ENCODE measurements around the gene OR2C1.

OR2C1 gene

DNA sequence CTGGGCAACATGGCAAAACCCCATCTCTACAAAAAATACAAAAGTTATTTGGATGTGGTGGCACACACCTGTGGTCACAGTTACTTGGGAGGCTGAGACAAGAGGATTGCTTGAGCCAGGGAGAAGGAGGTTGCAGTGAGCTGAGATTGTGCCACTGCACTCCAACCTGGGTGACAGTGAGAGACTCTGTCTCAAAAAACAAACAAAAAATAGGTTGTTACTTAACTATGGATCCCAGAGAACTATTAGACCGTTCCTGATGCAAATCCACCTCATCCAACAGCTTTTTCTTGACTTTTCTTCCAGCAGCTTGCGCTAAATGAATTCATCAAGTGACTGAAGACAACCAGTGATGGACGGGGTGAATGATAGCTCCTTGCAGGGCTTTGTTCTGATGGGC is at the start of gene OR2C1:
OR2C1 (plus strand) TSS at position 301 of the 400 bp plus-strand sequence; CDS start at position 353, 52 bp downstream.
- peaks cover 3% of the 10 kb centered on the region; the same call in 1 of the 2 replicates for H3K27me3 ChIP-seq (ENCODE audit: low read depth)
- H3K4me3 ChIP-seq = no peak within 1 kb of the TSS
- no peaks in the 10 kb centered on the region for H3K4me1 ChIP-seq
- DNase-seq (ENCODE audit: low spot score in 2 of 2) = no peak
- no peaks in the 10 kb centered on the region for H3K36me3 ChIP-seq (replicated peaks)
- in situ Hi-C loops (cut with MboI; ENCODE audit: low sequenced_read_pairs) = no loop called here
- H3K9me3 ChIP-seq = no peaks in the 10 kb centered on the region

DNA sequence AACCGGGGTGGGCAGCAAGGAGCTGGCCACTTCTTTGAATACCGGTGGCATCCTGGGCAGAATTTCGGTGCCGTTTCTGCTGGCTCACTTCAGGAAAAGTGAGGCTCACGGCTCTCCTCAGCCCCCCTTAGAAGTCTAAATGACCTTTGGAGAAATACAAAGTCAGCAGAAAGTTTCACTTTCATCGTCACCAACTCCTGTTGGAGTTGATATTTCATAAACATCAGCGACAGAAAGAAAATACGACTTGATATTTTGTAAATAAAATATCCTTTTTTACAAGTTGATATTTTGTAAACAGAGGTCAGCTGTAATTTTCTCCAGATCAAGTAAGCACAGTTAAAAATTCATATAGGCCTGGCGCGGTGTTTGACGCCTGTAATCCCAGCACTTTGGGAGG is 49.6 kb upstream of the OR2C1 start:
- Histone ChIP-seq H3K27me3 (ENCODE audit: low read depth) (no peaks in the 10 kb centered on the region), H3K4me3 (peak overlapping the region; percentile 62), H3K4me1 (peaks cover 12% of the 10 kb centered on the region), H3K9me3 (peaks cover 17% of the 10 kb centered on the region), H3K36me3 (replicated peaks) (peaks cover 10% of the 10 kb centered on the region)
- DNase-seq (ENCODE audit: low spot score in 2 of 2) = no peak
- in situ Hi-C loops (cut with MboI; ENCODE audit: low sequenced_read_pairs) = no loop called here

DNA sequence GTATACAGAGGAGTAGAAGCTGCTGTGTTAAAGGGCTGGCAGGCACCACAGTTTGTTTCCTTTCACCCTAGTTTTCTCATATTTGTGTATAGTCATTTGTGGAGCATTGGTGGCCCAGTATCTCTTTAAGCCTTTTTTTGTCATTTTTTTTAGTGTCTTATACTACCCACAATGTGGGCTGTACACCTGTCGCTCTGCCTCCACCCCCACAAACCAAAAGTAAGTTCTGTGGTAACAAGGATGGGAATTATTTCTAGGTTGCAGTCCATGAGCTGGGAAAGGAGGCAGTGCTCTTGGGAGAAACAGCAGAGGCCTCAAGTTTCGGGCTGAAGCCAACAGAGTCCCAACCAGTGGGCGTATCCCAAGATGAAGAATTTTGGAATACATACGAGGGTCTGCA is 44.2 kb upstream of the OR2C1 start:
- no peaks in the 10 kb centered on the region for H3K27me3 ChIP-seq (ENCODE audit: low read depth)
- in situ Hi-C loops (cut with MboI; ENCODE audit: low sequenced_read_pairs) = no loop called here
- H3K4me1 ChIP-seq = no peaks in the 10 kb centered on the region
- peaks cover 12% of the 10 kb centered on the region for H3K36me3 ChIP-seq (replicated peaks)
- no peak overlapping the region for H3K4me3 ChIP-seq
- no peak for DNase-seq (ENCODE audit: low spot score in 2 of 2)
- H3K9me3 ChIP-seq = peaks cover 3% of the 10 kb centered on the region

DNA sequence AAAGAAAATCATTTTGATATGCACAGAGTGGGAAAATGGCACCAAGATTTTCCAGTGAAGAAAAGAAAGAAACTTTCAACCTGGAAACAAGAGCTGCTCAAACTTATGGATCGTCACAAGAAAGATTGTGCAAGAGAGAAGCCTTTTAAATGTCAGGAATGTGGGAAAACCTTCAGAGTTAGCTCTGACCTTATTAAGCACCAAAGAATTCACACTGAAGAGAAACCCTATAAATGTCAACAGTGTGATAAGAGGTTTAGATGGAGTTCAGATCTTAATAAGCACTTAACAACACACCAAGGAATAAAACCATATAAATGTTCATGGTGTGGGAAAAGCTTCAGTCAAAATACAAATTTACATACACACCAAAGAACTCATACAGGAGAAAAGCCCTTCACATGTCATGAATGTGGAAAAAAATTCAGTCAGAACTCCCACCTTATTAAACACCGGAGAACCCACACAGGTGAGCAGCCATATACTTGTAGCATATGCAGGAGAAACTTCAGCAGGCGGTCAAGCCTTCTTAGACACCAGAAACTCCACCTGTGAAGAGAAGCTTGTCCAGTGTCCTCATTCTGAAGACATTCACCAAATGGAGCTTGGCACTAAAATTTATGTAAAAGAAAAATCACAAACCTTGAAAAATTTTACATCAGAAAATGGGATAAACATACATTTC is 38.2 kb upstream of the OR2C1 start:
- Histone ChIP-seq H3K4me1 (no peaks in the 10 kb centered on the region), H3K36me3 (replicated peaks) (peaks cover 20% of the 10 kb centered on the region), H3K4me3 (no peak overlapping the region), H3K27me3 (ENCODE audit: low read depth) (no peaks in the 10 kb centered on the region), H3K9me3 (peaks cover 25% of the 10 kb centered on the region)
- DNase-seq (ENCODE audit: low spot score in 2 of 2) = no peak
- in situ Hi-C loops (cut with MboI; ENCODE audit: low sequenced_read_pairs) = no loop called here

DNA sequence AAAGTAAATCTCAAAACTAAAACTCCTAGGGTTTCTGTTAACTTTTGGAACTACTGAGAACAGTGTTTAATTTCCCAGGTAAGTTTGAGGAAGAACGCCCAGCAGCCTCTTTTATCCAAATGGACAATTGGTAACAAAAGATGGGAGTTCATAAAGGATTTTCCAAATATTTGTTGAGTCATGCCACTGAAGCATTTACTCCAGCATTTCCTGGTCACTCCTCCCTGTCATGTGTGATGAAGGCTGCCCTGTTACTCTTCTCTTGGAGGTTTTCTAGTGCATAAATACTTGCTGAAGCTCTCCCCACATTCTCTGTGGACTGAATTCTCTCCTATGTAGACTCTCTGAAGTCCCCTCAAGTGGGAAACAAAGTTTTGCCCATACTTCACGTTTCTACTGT is 33.9 kb upstream of the OR2C1 start:
- in situ Hi-C loops (cut with MboI; ENCODE audit: low sequenced_read_pairs) = no loop called here
- H3K4me1 ChIP-seq = no peaks in the 10 kb centered on the region
- H3K4me3 ChIP-seq = no peak overlapping the region
- DNase-seq (ENCODE audit: low spot score in 2 of 2) = no peak
- H3K9me3 ChIP-seq = peaks cover 23% of the 10 kb centered on the region
- H3K36me3 ChIP-seq (replicated peaks) = peaks cover 13% of the 10 kb centered on the region
- H3K27me3 ChIP-seq (ENCODE audit: low read depth) = no peaks in the 10 kb centered on the region; the same call in 1 of the 2 replicates

DNA sequence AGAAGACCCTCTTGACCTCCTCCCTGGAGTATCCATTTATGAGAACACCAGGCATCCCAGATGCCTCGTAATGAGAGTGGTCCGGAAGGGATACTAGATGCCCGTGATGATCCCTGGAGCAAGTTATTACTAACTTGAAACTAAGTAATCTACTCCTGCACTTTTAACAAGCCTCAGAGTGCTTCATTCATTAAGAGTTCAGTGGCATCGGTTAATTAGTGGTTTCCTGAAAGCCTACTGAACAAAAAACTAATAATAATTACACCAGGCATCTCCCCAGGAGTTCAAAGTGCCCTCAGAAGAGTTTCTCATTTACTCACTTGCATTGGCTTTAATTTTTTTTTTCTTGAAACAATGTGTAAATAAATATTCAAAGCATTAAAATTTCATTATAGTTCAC is 28.2 kb upstream of the OR2C1 start:
- in situ Hi-C loops (cut with MboI; ENCODE audit: low sequenced_read_pairs) = no loop called here
- H3K9me3 ChIP-seq = no peaks in the 10 kb centered on the region
- no peaks in the 10 kb centered on the region for H3K4me1 ChIP-seq
- peaks cover 2% of the 10 kb centered on the region; the same call in 1 of the 2 replicates for H3K27me3 ChIP-seq (ENCODE audit: low read depth)
- H3K4me3 ChIP-seq = no peak overlapping the region
- DNase-seq (ENCODE audit: low spot score in 2 of 2) = no peak
- no peaks in the 10 kb centered on the region for H3K36me3 ChIP-seq (replicated peaks)

DNA sequence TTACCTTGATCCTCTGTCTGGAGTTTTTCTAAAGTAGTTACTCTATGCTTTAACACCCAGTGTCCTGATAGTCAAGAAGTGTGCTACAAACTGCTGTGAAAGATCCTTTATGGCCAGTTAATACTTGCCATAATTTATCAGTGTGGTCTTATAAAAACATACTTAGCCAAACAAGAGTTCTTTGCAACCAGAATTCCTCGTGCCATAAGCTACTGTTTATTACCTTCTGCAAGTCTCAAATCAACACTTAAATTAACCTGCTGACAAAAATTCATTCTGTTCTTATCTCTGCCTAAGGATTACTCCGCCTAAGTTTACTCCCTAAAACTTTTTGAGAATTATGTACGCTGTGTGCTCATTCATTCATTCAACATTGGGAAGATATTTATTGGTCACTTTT is 27.6 kb upstream of the OR2C1 start:
- Histone ChIP-seq H3K36me3 (replicated peaks) (no peaks in the 10 kb centered on the region), H3K27me3 (ENCODE audit: low read depth) (peaks cover 2% of the 10 kb centered on the region; the same call in 1 of the 2 replicates), H3K4me3 (no peak overlapping the region), H3K4me1 (no peaks in the 10 kb centered on the region), H3K9me3 (no peaks in the 10 kb centered on the region)
- in situ Hi-C loops (cut with MboI; ENCODE audit: low sequenced_read_pairs) = no loop called here
- DNase-seq (ENCODE audit: low spot score in 2 of 2) = no peak

DNA sequence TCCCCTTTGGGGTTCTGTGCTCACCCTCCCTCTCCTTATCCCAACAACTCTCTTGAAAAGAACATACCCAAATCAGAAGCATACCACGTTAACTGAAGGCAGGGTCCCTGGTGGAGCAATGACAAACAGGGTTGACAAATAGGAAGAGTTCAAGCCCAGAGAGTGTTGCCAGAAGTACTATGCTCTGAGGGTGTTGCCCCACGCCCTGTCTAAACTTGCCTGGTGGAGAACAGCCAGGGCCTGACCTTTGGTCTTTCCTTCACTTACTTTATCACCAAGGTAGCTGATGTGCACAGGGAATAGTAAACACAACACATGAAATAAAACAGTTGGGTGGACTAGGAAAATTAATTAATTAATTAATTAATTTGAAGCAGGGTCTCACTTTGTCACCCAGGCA is 27.0 kb upstream of the OR2C1 start:
- no peaks in the 10 kb centered on the region for H3K9me3 ChIP-seq
- in situ Hi-C loops (cut with MboI; ENCODE audit: low sequenced_read_pairs) = no loop called here
- no peak for DNase-seq (ENCODE audit: low spot score in 2 of 2)

DNA sequence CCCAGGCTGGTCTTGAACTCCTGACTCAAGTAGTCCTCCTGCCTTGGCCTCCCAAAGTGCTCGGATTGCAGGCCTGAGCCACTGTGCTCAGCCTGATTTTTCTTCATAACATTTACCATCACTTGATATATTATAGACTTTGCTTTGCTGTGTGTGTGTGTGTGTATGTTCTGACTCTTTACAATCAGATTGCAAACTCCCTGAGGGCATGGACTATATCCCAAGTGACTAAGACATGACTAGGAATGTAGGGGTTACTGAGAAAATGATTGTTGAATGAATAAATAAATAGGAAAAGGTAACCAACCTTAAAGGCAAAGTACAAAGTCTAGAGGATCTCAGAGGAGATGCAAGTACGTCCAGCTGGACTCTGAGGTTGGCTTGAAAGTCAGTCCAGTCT is 9.6 kb upstream of the OR2C1 start:
- H3K4me1 ChIP-seq = no peaks in the 10 kb centered on the region
- in situ Hi-C loops (cut with MboI; ENCODE audit: low sequenced_read_pairs) = no loop called here
- H3K36me3 ChIP-seq (replicated peaks) = no peaks in the 10 kb centered on the region
- H3K27me3 ChIP-seq (ENCODE audit: low read depth) = no peaks in the 10 kb centered on the region
- no peaks in the 10 kb centered on the region for H3K9me3 ChIP-seq
- no peak for DNase-seq (ENCODE audit: low spot score in 2 of 2)
- no peak overlapping the region for H3K4me3 ChIP-seq

More for the DNA sequence above, 27.0 kb upstream of the OR2C1 start:
- Histone ChIP-seq H3K4me1 (no peaks in the 10 kb centered on the region), H3K4me3 (no peak overlapping the region), H3K36me3 (replicated peaks) (no peaks in the 10 kb centered on the region), H3K27me3 (ENCODE audit: low read depth) (peaks cover 2% of the 10 kb centered on the region; the same call in 1 of the 2 replicates)

DNA sequence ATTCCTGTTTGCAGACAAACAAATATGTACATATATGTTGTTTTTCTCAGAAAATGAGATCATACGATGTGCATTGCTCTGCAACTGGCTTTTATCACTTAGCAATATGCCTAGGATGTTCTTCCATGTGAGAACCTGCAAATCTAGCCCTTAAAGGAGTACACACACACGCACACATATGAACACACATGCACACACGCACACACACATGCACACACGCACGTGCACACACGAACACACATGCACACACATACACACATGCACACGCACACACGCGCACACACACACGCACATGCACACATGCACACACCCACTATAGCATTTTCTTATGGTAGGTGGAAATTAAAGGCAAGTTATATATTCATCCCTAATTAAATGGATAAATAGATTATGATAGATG is 8.1 kb upstream of the OR2C1 start:
- in situ Hi-C loops (cut with MboI; ENCODE audit: low sequenced_read_pairs) = no loop called here
- no peak overlapping the region for H3K4me3 ChIP-seq
- no peaks in the 10 kb centered on the region for H3K27me3 ChIP-seq (ENCODE audit: low read depth)
- H3K4me1 ChIP-seq = no peaks in the 10 kb centered on the region
- H3K36me3 ChIP-seq (replicated peaks) = no peaks in the 10 kb centered on the region
- DNase-seq (ENCODE audit: low spot score in 2 of 2) = no peak
- no peaks in the 10 kb centered on the region for H3K9me3 ChIP-seq

DNA sequence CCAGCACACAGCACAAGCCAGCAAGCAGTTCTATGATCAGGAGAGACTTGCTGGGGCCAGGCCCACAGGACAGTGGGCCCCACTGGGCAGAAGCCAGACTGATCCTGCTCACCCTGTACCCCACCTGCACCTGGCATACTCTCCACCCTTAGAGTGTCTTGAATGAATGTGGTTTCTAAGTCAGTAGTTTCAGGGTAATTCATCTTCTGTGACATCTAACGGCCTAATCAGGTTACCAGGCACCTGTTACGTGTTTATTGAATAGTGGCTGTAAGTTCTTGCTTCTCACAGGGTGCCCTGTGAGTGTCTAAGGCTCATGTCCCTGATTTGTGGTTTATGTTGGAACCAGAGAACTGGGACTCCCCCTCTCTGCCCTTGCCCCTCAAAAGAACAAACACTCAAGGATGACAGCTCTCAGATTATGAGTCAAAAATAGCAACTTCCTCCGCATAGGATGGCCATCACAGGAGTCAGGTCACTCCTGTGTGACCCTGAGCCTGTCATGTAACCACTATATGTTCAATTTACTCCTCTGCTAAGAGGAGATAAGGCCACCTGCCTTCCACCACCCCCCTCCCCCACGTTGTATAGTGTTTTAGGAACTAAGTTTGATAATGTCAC is 7.0 kb upstream of the OR2C1 start:
- DNase-seq (ENCODE audit: low spot score in 2 of 2) = no peak
- no peak overlapping the region for H3K4me3 ChIP-seq
- H3K9me3 ChIP-seq = no peaks in the 10 kb centered on the region
- no peaks in the 10 kb centered on the region for H3K27me3 ChIP-seq (ENCODE audit: low read depth)
- H3K4me1 ChIP-seq = no peaks in the 10 kb centered on the region
- in situ Hi-C loops (cut with MboI; ENCODE audit: low sequenced_read_pairs) = no loop called here
- H3K36me3 ChIP-seq (replicated peaks) = no peaks in the 10 kb centered on the region

DNA sequence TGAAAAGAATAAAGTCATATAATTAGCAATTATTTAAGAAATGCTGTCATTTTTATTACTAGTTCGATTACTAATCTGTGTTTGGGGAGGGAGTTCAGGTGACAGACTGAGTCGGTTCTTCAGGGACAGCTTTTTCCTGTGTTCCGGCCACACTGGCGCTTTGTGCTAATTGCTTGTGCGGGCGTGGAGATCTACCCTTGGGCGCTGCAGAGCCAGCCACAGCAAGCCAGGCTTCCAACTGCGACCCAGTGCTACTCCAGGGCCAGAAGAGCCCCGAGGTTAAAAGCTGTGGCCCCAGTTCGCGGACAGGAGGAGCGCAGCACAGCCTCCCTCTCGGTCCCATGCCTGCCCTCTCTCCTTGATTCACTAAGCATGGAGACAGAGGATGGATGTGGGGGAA is 6.5 kb upstream of the OR2C1 start:
- H3K9me3 ChIP-seq = no peaks in the 10 kb centered on the region
- in situ Hi-C loops (cut with MboI; ENCODE audit: low sequenced_read_pairs) = no loop called here
- no peaks in the 10 kb centered on the region for H3K4me1 ChIP-seq
- no peak for DNase-seq (ENCODE audit: low spot score in 2 of 2)
- no peaks in the 10 kb centered on the region for H3K36me3 ChIP-seq (replicated peaks)
- no peaks in the 10 kb centered on the region for H3K27me3 ChIP-seq (ENCODE audit: low read depth)
- H3K4me3 ChIP-seq = no peak overlapping the region

DNA sequence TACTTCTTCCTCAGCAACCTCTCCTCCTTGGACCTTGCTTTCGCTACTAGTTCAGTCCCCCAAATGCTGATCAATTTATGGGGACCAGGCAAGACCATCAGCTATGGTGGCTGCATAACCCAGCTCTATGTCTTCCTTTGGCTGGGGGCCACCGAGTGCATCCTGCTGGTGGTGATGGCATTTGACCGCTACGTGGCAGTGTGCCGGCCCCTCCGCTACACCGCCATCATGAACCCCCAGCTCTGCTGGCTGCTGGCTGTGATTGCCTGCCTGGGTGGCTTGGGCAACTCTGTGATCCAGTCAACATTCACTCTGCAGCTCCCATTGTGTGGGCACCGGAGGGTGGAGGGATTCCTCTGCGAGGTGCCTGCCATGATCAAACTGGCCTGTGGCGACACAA is 429 bp downstream of the OR2C1 start:
- in situ Hi-C loops (cut with MboI; ENCODE audit: low sequenced_read_pairs) = no loop called here
- no peak for DNase-seq (ENCODE audit: low spot score in 2 of 2)
- H3K27me3 ChIP-seq (ENCODE audit: low read depth) = peaks cover 3% of the 10 kb centered on the region; the same call in 1 of the 2 replicates
- H3K9me3 ChIP-seq = no peaks in the 10 kb centered on the region
- no peaks in the 10 kb centered on the region for H3K4me1 ChIP-seq
- no peak overlapping the region for H3K4me3 ChIP-seq
- H3K36me3 ChIP-seq (replicated peaks) = no peaks in the 10 kb centered on the region

DNA sequence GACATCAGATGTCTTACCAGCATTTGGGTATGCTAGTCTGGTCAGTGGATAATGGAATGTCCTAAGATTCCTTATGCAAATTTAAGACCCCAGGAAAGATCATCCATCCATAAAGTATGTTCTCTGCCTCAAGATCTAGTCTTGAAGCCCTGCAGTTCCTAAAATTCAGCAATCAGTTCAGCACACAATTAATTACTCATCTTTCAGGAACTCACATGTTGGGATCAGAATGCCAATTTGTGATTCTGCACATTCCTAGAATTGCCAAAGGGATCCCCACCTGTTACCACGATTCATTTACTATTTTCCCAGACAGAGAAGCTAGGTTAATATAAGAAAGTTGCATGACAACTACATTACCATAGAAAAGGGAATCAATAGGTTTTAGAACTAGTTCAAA is 3.2 kb downstream of the OR2C1 start:
- Histone ChIP-seq H3K4me1 (no peaks in the 10 kb centered on the region), H3K4me3 (no peak overlapping the region), H3K36me3 (replicated peaks) (no peaks in the 10 kb centered on the region), H3K9me3 (no peaks in the 10 kb centered on the region), H3K27me3 (ENCODE audit: low read depth) (peaks cover 6% of the 10 kb centered on the region)
- DNase-seq (ENCODE audit: low spot score in 2 of 2) = no peak
- in situ Hi-C loops (cut with MboI; ENCODE audit: low sequenced_read_pairs) = no loop called here

All from HAP-1 (cell line).